PC-3 (cell line): ENCODE data around the gene FHIP1B. TPM values are rescaled to one million over a fixed set of nuclear protein-coding genes. Genes with fewer than 3 reads are reported as not detected.

Experiments used
- ATAC-seq: fragments of 200-7000 bp; cut with Tn5 transposase; 2 replicates; pipeline ENCODE4 v1.9.1; 2020; ENCODE audit warnings: mild to moderate bottlenecking, moderate library complexity
- BruUV-seq: library from RNA; stranded (reverse); fragments of 400-500 nt; replicated peaks from 2 replicates; lab custom pipeline; 2021; lab: Mats Ljungman, UMichigan
- CTCF ChIA-PET: fragments of 300-600 bp; sonication (Branson Sonifier 250); formaldehyde crosslinking; loops from one replicate; lab custom pipeline; 2022; ENCODE audit warnings: antibody characterized with exemption; lab: Charles Lee
- POLR2A ChIA-PET: fragments of 300-600 bp; sonication (Branson Sonifier 250); formaldehyde crosslinking; loops from one replicate; lab custom pipeline; 2022; ENCODE audit warnings: antibody characterized with exemption; ENCODE audit not compliant: unreplicated experiment; lab: Charles Lee
- DNase-seq: peaks from one replicate; pipeline ENCODE4 v3.0.0-alpha.2; 2015
- H2AFZ ChIP-seq: fragments of 300-600 bp; sonication (generic); 2 replicates; pipeline ENCODE4 v1.6.0; 2016; ENCODE audit warnings: antibody characterized with exemption, low read length
- H3F3A ChIP-seq: fragments of 300-600 bp; sonication (generic); one replicate; pipeline ENCODE4 v1.6.0; 2017; ENCODE audit warnings: antibody characterized with exemption, low read length, control low read depth, mild to moderate bottlenecking; ENCODE audit not compliant: unreplicated experiment
- H3K27ac ChIP-seq: fragments of 300-600 bp; sonication (generic); 2 replicates; pipeline ENCODE4 v1.5.1; 2016; ENCODE audit warnings: mild to moderate bottlenecking, low read length
- H3K27me3 ChIP-seq: fragments of 300-600 bp; sonication (generic); 2 replicates; pipeline ENCODE4 v1.6.1; 2016; ENCODE audit warnings: low read length, mixed read lengths
- H3K36me3 ChIP-seq: fragments of 300-600 bp; sonication (generic); 2 replicates; pipeline ENCODE4 v1.6.1; 2016; ENCODE audit warnings: low read depth, mixed run types, low read length, mixed read lengths
- H3K4me1 ChIP-seq: fragments of 300-600 bp; sonication (generic); 2 replicates; pipeline ENCODE4 v1.5.1; 2016; ENCODE audit warnings: low read length; ENCODE audit not compliant: insufficient read depth
- H3K4me2 ChIP-seq: fragments of 300-600 bp; sonication (generic); 2 replicates; pipeline ENCODE4 v1.6.0; 2016; ENCODE audit warnings: low read length
- H3K4me3 ChIP-seq: fragments of 300-600 bp; sonication (generic); 2 replicates; pipeline ENCODE4 v1.5.1; 2016; ENCODE audit warnings: mild to moderate bottlenecking, low read length, mixed read lengths
- H3K79me2 ChIP-seq: fragments of 300-600 bp; sonication (generic); 2 replicates; pipeline ENCODE4 v1.6.1; 2017; ENCODE audit warnings: low read length, mixed read lengths
- H3K9ac ChIP-seq: fragments of 300-600 bp; sonication (generic); 2 replicates; pipeline ENCODE4 v1.6.0; 2016; ENCODE audit warnings: mild to moderate bottlenecking, low read length
- H3K9me2 ChIP-seq: fragments of 300-600 bp; sonication (generic); replicated peaks from 2 replicates; pipeline ENCODE4 v1.6.1; 2016; ENCODE audit warnings: mixed run types, low read length, mixed read lengths
- H3K9me3 ChIP-seq: fragments of 300-600 bp; sonication (generic); 2 replicates; pipeline ENCODE4 v1.6.1; 2016; ENCODE audit warnings: low read length, mixed read lengths
- H4K20me1 ChIP-seq: fragments of 300-600 bp; sonication (generic); 2 replicates; pipeline ENCODE4 v1.6.1; 2016; ENCODE audit warnings: low read length, mixed read lengths
- CTCF ChIP-seq: fragments of 300-600 bp; sonication (generic); conservative IDR thresholded peaks from 2 replicates; pipeline ENCODE4 v1.5.1; 2017; ENCODE audit warnings: antibody characterized with exemption, low read depth, mild to moderate bottlenecking, low read length
- EZH2 ChIP-seq: fragments of 300-600 bp; sonication (generic); IDR thresholded peaks from one replicate; pipeline ENCODE4 v1.6.1; 2017; ENCODE audit warnings: antibody characterized with exemption, mild to moderate bottlenecking, low read length; ENCODE audit not compliant: unreplicated experiment
- EZH2phosphoT487 ChIP-seq: fragments of 300-600 bp; sonication (generic); IDR thresholded peaks from 2 replicates; pipeline ENCODE4 v1.6.1; 2018; ENCODE audit warnings: mild to moderate bottlenecking, antibody characterized with exemption, low read length, borderline replicate concordance
- intact Hi-C: fragments of 100-400 bp; cut with micrococcal nuclease; formaldehyde crosslinking; loops from 2 replicates; pipeline ENCODE4 v1.9.0; 2023
- total RNA-seq: library from RNA; depleted of rRNA; stranded (reverse); fragments of >200 nt; gene quantifications from 2 replicates; pipeline ENCODE4 v1.2.3, GENCODE V29; 2014

Gene FHIP1B
- total RNA-seq, 1 experiment from 2014 or later, result 30.4 TPM

- no peaks in the 10 kb centered on the region for H4K20me1 ChIP-seq
- BruUV-seq, result no TSS peak
- ATAC-seq (no peak), DNase-seq (no peak)
- ChIA-PET CTCF (no interaction called here), POLR2A (no interaction called here)
- H3F3A ChIP-seq, result no peaks in the 10 kb centered on the region
- H3K79me2 ChIP-seq, result no peaks in the 10 kb centered on the region
- H2AFZ ChIP-seq, result no peak overlapping the region
- H3K4me2 ChIP-seq, result no peak overlapping the region
- TF ChIP-seq EZH2 (no peak), EZH2phosphoT487 (no peak)
- no peaks in the 10 kb centered on the region for H3K4me1 ChIP-seq
- no peaks in the 10 kb centered on the region for H3K9me3 ChIP-seq
- H3K9me2 ChIP-seq, result no peaks in the 10 kb centered on the region
- intact Hi-C loops, result no loop called here
- H3K9ac ChIP-seq, result no peak overlapping the region
- H3K27me3 ChIP-seq, result no peaks in the 10 kb centered on the region; the same call in 1 of the 2 replicates
- H3K27ac ChIP-seq, result no peak overlapping the region
- no peak overlapping the region for H3K4me3 ChIP-seq
- no peaks in the 10 kb centered on the region for H3K36me3 ChIP-seq
Measured at GRCh38 chr11:6240139-6240538, 5.7 kb upstream of the FHIP1B start.

- no peak within 1 kb of the TSS for H3K4me2 ChIP-seq
- ATAC-seq (no peak), DNase-seq (no peak)
- no peak within 1 kb of the TSS for H3K9ac ChIP-seq
- no peaks in the 10 kb centered on the region for H3K4me1 ChIP-seq
- H3K4me3 ChIP-seq, result no peak within 1 kb of the TSS
- POLR2A ChIA-PET, result no interaction called here
- no peaks in the 10 kb centered on the region for H4K20me1 ChIP-seq
- H3K27me3 ChIP-seq, result no peaks in the 10 kb centered on the region; the same call in 1 of the 2 replicates
- H3K36me3 ChIP-seq, result no peaks in the 10 kb centered on the region
- H3K9me3 ChIP-seq, result no peaks in the 10 kb centered on the region
- no peaks in the 10 kb centered on the region for H3F3A ChIP-seq
- H3K27ac ChIP-seq, result no peak within 1 kb of the TSS
- H3K9me2 ChIP-seq, result no peaks in the 10 kb centered on the region
- TF ChIP-seq CTCF (no peak), EZH2phosphoT487 (no peak), EZH2 (no peak)
- no peak within 1 kb of the TSS for H2AFZ ChIP-seq
- CTCF ChIA-PET, result no interaction called here
- peaks cover 5% of the 10 kb centered on the region for H3K79me2 ChIP-seq
- BruUV-seq, result no TSS peak
- intact Hi-C loops, result no loop called here
Measured at GRCh38 chr11:6238902-6239301, 4.5 kb upstream of the FHIP1B start, which contains the start of gene CNGA4. Gene CNGA4 (plus strand): TSS chr11:6239089. CDS start chr11:6239207, 118 bp downstream.

GRCh38 chr11:6237761-6238302 is 3.4 kb upstream of the FHIP1B start:
- no peaks in the 10 kb centered on the region for H3K9me3 ChIP-seq

More at GRCh38 chr11:6237761-6238302, 3.4 kb upstream of the FHIP1B start:
- H3K27ac ChIP-seq, result no peak overlapping the region
- H3K4me2 ChIP-seq, result no peak overlapping the region
- peaks cover 10% of the 10 kb centered on the region for H3K4me1 ChIP-seq
- no peaks in the 10 kb centered on the region for H3F3A ChIP-seq
- intact Hi-C loops, result no loop called here
- no peaks in the 10 kb centered on the region; the same call in 1 of the 2 replicates for H3K27me3 ChIP-seq
- TF ChIP-seq EZH2phosphoT487 (no peak), EZH2 (no peak), CTCF (no peak)
- no TSS peak for BruUV-seq
- H3K4me3 ChIP-seq, result no peak overlapping the region
- DNase-seq, result no peak
- ChIA-PET POLR2A (interaction anchor here (0.7 kb wide), 1 partner anchor 32 kb away, joined by 6 read pairs; no protein-coding TSS in a partner anchor), CTCF (no interaction called here)
- no peak overlapping the region for H3K9ac ChIP-seq
- H3K9me2 ChIP-seq, result no peaks in the 10 kb centered on the region
- no peak for ATAC-seq
- H3K79me2 ChIP-seq, result peaks cover 16% of the 10 kb centered on the region
- H2AFZ ChIP-seq, result no peak overlapping the region
- H3K36me3 ChIP-seq, result no peaks in the 10 kb centered on the region
- H4K20me1 ChIP-seq, result peaks cover 4% of the 10 kb centered on the region; the same call in 1 of the 2 replicates
